Measurements from ENCODE around the gene POLR3B. TPM values are rescaled to one million over a fixed set of nuclear protein-coding genes. Genes with fewer than 3 reads are reported as not detected.
A peak's percentile ranks its signal among the peaks of the same experiment; 100 is the strongest.
"Not testable (repeated sequence)": the region's sequence is repeated elsewhere in the genome, so short reads cannot be mapped to it uniquely, and the experiment has no call there.

The POLR3B gene
- total RNA-seq, 6 donors from 2014 or later, result 7.2 to 14.7 (median 10.6) TPM

DNA sequence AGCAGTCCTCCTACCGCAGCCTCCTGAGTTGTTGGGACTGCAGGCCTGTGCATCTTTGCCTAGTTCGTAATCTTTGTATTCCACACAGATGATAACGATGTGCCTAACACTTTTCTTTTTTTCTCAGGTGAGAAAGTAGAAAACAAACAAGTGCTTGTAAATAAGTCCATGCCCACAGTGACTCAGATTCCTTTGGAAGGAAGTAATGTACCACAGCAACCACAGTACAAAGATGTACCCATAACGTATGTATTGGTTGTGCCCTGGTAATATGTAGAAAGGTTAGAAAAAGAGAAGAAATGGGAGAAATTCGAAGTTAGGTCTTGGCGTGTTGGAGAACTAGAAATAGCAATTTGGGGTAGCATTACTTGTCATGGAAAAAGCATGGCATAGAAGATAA is 101.6 kb downstream of the POLR3B start:
- Histone ChIP-seq H3K4me3 (no peak overlapping the region), H3K4me1 (no peaks in the 10 kb centered on the region), H3K27me3 (no peaks in the 10 kb centered on the region), H3K36me3 (peaks cover 3 to 60% (median 18%) of the 10 kb centered on the region in 4 donors), H3K27ac (no peak overlapping the region), H3K9me3 (no peaks in the 10 kb centered on the region)
- no peak for DNase-seq
- WGBS, 2 donors, result 91% methylated on average over 6 of the region's 6 CpGs
- no peak for ATAC-seq (ENCODE audit: low FRiP score in 2 of 2)
- TF ChIP-seq, protein P1, sequence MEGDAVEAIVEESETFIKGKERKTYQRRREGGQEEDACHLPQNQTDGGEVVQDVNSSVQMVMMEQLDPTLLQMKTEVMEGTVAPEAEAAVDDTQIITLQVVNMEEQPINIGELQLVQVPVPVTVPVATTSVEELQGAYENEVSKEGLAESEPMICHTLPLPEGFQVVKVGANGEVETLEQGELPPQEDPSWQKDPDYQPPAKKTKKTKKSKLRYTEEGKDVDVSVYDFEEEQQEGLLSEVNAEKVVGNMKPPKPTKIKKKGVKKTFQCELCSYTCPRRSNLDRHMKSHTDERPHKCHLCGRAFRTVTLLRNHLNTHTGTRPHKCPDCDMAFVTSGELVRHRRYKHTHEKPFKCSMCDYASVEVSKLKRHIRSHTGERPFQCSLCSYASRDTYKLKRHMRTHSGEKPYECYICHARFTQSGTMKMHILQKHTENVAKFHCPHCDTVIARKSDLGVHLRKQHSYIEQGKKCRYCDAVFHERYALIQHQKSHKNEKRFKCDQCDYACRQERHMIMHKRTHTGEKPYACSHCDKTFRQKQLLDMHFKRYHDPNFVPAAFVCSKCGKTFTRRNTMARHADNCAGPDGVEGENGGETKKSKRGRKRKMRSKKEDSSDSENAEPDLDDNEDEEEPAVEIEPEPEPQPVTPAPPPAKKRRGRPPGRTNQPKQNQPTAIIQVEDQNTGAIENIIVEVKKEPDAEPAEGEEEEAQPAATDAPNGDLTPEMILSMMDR (IDR thresholded peaks at IDR 0.05), result no peak
- TF ChIP-seq EP300 (IDR thresholded peaks at IDR 0.05), result no peak

DNA sequence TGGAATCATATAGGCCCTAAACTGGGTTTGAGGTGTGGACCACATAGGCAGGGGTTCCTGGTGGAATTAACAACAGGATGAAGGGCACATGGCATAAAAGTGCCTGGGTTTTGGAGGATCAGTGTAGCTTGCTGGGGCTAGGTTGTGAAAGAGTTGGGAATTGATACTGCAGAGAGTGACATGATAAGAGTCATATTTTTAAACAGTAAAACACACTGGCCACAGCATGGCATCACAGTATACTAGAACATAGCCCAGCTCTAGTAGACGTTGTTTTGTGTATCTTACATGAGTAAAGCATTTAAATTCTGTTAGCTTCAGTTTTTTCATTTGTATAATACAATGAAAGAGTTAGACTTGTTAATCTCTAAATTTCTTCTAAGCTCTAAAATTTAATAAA is 102.0 kb downstream of the POLR3B start:
- TF ChIP-seq, protein P1 (IDR thresholded peaks at IDR 0.05), result no peak
- no peak for TF ChIP-seq EP300 (IDR thresholded peaks at IDR 0.05)
- no peak for TF ChIP-seq POLR2A (IDR thresholded peaks at IDR 0.05)
- TF ChIP-seq POLR2AphosphoS5 (IDR thresholded peaks at IDR 0.05), result no peak
- Histone ChIP-seq H3K4me1 (no peaks in the 10 kb centered on the region), H3K27me3 (no peaks in the 10 kb centered on the region), H3K9me3 (no peaks in the 10 kb centered on the region), H3K4me3 (no peak overlapping the region), H3K27ac (no peak overlapping the region), H3K36me3 (peaks cover 3 to 60% (median 18%) of the 10 kb centered on the region in 4 donors)
- no peak for DNase-seq
- no peak for ATAC-seq (ENCODE audit: low FRiP score in 2 of 2)
- WGBS, 2 donors, result 85 to 96% methylated on average over 1 of the region's 1 CpG

DNA sequence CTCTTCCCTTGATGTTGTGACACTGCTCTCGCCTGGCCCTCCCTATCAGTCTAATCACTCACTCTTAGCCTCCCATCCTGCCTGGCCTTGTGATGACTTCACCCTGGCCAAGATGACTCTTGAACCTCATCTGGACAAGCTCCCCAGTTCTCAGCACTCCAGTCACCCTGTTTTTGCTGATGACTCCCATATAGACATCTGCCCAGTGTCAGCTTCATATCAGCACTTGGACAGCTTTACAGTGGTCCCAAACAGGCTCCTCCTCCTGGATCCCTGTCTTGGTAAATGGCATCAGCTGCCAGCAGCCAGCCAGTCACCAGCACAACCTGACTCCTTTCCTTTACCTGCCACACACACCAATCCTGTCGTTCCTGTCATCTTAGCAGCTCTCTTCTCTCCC is 104.2 kb downstream of the POLR3B start:
- DNase-seq (no peak), ATAC-seq (ENCODE audit: low FRiP score in 2 of 2) (no peak)
- Histone ChIP-seq H3K36me3 (peaks cover 3 to 56% (median 18%) of the 10 kb centered on the region in 4 donors), H3K27ac (no peak overlapping the region), H3K4me3 (no peak overlapping the region), H3K4me1 (no peaks in the 10 kb centered on the region), H3K27me3 (no peaks in the 10 kb centered on the region), H3K9me3 (no peaks in the 10 kb centered on the region)
- no peak for TF ChIP-seq EP300 (IDR thresholded peaks at IDR 0.05)
- TF ChIP-seq, protein P1 (IDR thresholded peaks at IDR 0.05), result no peak
- WGBS, 2 donors, result 88 to 92% methylated on average over 2 of the region's 2 CpGs

DNA sequence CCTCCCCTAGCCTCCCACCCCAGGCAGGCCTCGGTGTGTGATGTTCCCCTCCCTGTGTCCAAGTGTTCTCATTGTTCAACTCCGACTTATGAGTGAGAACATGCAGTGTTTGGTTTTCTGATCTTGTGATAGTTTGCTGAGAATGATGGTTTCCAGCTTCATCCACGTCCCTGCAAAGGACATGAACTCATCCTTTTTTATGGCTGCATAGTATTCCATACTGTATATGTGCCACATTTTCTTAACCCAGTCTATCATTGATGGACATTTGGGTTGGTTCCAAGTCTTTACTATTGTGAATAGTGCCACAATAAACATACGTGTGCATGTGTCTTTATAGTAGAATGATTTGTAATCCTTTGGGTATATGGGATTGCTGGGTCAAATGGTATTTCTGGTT is 108.1 kb downstream of the POLR3B start:
- H3K4me1 ChIP-seq; H3K9me3 ChIP-seq; DNase-seq; H3K4me3 ChIP-seq; ATAC-seq (ENCODE audit: low FRiP score in 2 of 2); H3K27ac ChIP-seq; H3K27me3 ChIP-seq: not testable (repeated sequence)
- 87 to 97% methylated on average over 4 of the region's 4 CpGs for WGBS, 2 donors
- H3K36me3 ChIP-seq, result peaks cover 0 to 21% (median 4%) of the 10 kb centered on the region in 4 donors

DNA sequence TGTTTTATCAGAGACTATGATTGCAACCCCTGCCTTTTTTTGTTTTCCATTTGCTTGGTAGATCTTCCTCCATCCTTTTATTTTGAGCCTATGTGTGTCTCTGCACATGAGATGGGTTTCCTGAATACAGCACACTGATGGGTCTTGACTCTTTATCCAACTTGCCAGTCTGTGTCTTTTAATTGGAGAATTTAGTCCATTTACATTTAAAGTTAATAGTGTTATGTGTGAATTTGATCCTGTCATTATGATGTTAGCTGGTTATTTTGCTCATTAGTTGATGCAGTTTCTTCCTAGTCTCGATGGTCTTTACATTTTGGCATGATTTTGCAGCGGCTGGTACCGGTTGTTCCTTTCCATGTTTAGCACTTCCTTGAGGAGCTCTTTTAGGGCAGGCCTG is 118.1 kb downstream of the POLR3B start:
- not testable (repeated sequence) for ATAC-seq (ENCODE audit: low FRiP score in 2 of 2); H3K36me3 ChIP-seq; H3K9me3 ChIP-seq; H3K27ac ChIP-seq; H3K27me3 ChIP-seq; H3K4me1 ChIP-seq; H3K4me3 ChIP-seq; DNase-seq
- WGBS, 2 donors, result 100% methylated on average over 1 of the region's 3 CpGs; no CpG with 5 or more reads in 1 of the 2 donors

DNA sequence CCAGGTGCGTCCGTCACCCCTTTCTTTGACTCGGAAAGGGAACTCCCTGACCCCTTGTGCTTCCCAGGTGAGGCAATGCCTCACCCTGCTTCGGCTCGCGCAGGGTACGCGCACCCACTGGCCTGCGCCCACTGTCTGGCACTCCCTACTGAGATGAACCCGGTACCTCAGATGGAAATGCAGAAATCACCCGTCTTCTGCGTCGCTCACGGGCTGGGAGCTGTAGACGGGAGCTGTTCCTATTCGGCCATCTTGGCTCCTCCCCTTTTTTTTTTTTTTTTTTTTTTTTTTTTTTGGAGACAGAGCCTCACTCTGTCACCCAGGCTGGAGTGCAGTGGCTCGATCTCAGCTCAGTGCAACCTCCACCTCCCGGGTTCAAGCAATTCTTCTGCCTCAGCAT is 120.1 kb downstream of the POLR3B start:
- not testable (repeated sequence) for H3K9me3 ChIP-seq; H3K4me3 ChIP-seq; ATAC-seq (ENCODE audit: low FRiP score in 2 of 2); H3K27me3 ChIP-seq; H3K4me1 ChIP-seq; H3K27ac ChIP-seq; H3K36me3 ChIP-seq
- 97 to 98% methylated on average over 11 to 18 of the region's 18 CpGs for WGBS, 2 donors
- DNase-seq, result peak in 1 of 2 donors; percentile 40

DNA sequence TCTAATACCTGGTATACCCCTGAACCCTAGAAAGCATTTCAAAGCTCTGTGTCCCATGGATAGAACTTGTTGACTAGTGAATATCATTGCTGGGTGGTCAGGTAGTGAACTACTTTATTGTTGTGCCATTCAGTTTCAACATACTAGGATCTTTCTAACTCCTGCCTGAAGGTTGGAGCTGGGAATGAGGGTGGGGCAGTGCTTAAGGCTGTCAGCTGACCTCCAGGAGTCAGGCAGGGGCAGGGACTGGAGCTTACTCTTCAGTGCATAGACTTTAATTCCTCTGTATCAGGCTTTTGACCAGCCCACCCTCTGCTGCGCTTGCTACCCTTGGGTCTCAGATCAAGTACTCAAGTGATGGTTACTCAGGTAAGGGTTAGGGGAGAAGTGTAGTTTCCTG is 122.7 kb downstream of the POLR3B start:
- 91 to 100% methylated on average over 1 of the region's 1 CpG for WGBS, 2 donors
- Histone ChIP-seq H3K4me3 (no peak overlapping the region), H3K9me3 (no peaks in the 10 kb centered on the region), H3K27me3 (no peaks in the 10 kb centered on the region), H3K27ac (no peak overlapping the region), H3K36me3 (peaks cover 0 to 4% (median 0%) of the 10 kb centered on the region in 4 donors), H3K4me1 (no peaks in the 10 kb centered on the region)
- no peak for TF ChIP-seq EP300 (IDR thresholded peaks at IDR 0.05)
- no peak for TF ChIP-seq POLR2AphosphoS5 (IDR thresholded peaks at IDR 0.05)
- no peak for TF ChIP-seq POLR2A (IDR thresholded peaks at IDR 0.05)
- TF ChIP-seq, protein P1 (IDR thresholded peaks at IDR 0.05), result no peak
- no peak for ATAC-seq (ENCODE audit: low FRiP score in 2 of 2)
- DNase-seq, result no peak
